GM03348 (cell line): Measurements from ENCODE around the gene MYOZ2.
A peak's percentile ranks its signal among the peaks of the same experiment; 100 is the strongest.

Experiments
- DNase-seq: peaks from one replicate; pipeline ENCODE4 v3.0.0; 2012; ENCODE audit warnings: low spot score

The MYOZ2 gene

GRCh38 chr4:119135721-119136121 is at the start of gene MYOZ2:
Gene MYOZ2, plus strand, starts transcription at chr4:119135832. Its CDS starts 694 bp downstream, at chr4:119136526.
- DNase-seq = no peak

- peak; percentile 31 for DNase-seq
Observed at GRCh38 chr4:119087121-119087520, 48.5 kb upstream of the MYOZ2 start.

GRCh38 chr4:119087656-119088055 is 48.0 kb upstream of the MYOZ2 start:
- no peak for DNase-seq

- no peak for DNase-seq
Observed at GRCh38 chr4:119093042-119093827, 42.4 kb upstream of the MYOZ2 start.

- DNase-seq = no peak
Observed at GRCh38 chr4:119097282-119097900, 38.2 kb upstream of the MYOZ2 start.

GRCh38 chr4:119098306-119098705 is 37.3 kb upstream of the MYOZ2 start:
- no peak for DNase-seq

GRCh38 chr4:119099227-119099810 is 36.3 kb upstream of the MYOZ2 start:
- DNase-seq = peak; percentile 52

- no peak for DNase-seq
Observed at GRCh38 chr4:119100655-119101054, 35.0 kb upstream of the MYOZ2 start.

GRCh38 chr4:119103263-119103662 is 32.4 kb upstream of the MYOZ2 start:
- DNase-seq = peak; percentile 82

GRCh38 chr4:119104644-119105273 is 30.9 kb upstream of the MYOZ2 start:
- no peak for DNase-seq

GRCh38 chr4:119105605-119106004 is 30.0 kb upstream of the MYOZ2 start:
- no peak for DNase-seq

- no peak for DNase-seq
Observed at GRCh38 chr4:119106036-119107000, 29.3 kb upstream of the MYOZ2 start.

- DNase-seq = no peak
Observed at GRCh38 chr4:119110121-119110520, 25.5 kb upstream of the MYOZ2 start.

- DNase-seq = no peak
Observed at GRCh38 chr4:119111296-119111695, 24.3 kb upstream of the MYOZ2 start.

GRCh38 chr4:119113033-119113655 is 22.5 kb upstream of the MYOZ2 start:
- peak; percentile 81 for DNase-seq

GRCh38 chr4:119116021-119116420 is 19.6 kb upstream of the MYOZ2 start:
- no peak for DNase-seq

- no peak for DNase-seq
Observed at GRCh38 chr4:119116925-119117900, 18.4 kb upstream of the MYOZ2 start.

- DNase-seq = no peak
Observed at GRCh38 chr4:119118397-119118796, 17.2 kb upstream of the MYOZ2 start.

GRCh38 chr4:119124352-119124751 is 11.3 kb upstream of the MYOZ2 start:
- DNase-seq = no peak

GRCh38 chr4:119125931-119126330 is 9.7 kb upstream of the MYOZ2 start:
- DNase-seq = no peak
